Inflammatory macrophage treated with lipopolysaccharide for 4 hours (primary cell): ENCODE measurements around the gene PRTFDC1.
"Not testable (repeated sequence)": the region's sequence is repeated elsewhere in the genome, so short reads cannot be mapped to it uniquely, and the experiment has no call there.

Source experiments
- DNase-seq: peaks from one replicate; pipeline ENCODE4 v3.0.0-alpha.2; 2020

Gene PRTFDC1

DNA sequence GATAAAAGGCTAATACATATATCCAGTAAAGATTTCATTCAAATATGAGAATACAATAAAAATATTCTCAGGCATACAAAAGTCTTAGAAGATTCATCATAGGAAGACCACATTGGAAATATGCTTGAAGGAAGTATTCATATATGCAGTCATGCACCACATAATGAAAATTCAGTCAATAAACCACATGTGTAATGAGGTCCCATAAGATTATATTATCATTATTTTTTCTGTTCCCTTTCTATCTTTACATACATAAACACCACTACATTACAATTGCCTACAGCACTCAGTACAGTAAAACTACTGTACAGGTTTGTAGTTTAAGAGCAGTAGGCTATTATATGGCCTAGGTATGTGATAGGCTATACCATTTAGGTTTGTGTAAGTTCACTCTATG is 111.6 kb downstream of the PRTFDC1 start:
- no peak for DNase-seq

- DNase-seq = not testable (repeated sequence)
Observed at GRCh38 chr10:24837781-24838180, 114.6 kb downstream of the PRTFDC1 start.

- no peak for DNase-seq
Observed at GRCh38 chr10:24834869-24835268, 117.5 kb downstream of the PRTFDC1 start.

GRCh38 chr10:24826009-24826408 is 126.4 kb downstream of the PRTFDC1 start:
- peak; percentile 4 for DNase-seq

DNA sequence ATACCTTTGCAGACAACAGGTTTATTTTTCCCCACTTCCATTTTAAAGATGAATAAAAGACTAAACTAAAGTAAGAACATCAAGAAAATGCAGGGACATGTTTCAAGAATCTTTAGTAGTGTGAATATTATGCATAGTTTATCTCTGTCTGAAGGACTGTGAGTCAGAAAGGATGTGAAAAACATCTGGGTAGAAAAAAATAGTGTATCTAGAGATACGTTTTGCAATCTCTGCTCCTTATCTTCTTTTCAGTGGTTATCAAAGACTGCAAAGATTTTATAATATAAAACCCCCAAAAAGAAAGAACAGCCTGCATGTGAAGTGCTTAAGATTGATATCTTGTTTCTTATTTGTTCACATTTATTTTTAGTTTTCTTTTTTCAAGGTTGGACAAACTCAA is 126.9 kb downstream of the PRTFDC1 start:
- DNase-seq = no peak

DNA sequence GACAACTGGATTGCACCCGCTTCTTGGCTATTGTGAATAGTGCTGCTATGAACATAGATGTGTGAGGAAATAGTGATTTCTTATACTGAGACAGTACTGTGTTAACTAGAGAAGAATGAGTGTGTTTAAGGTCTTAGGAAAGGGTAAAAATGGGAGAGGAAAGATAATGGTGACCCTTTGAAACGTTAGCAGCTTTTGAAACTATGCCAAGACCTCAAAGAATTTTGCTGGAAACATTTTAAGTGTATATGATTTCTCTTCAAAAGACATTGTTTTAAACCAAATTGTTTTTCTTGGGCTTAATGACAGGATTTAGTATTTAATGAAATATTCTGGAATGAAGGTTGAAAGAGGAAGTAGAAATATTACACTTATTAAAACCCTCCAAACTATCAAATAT is 127.9 kb downstream of the PRTFDC1 start:
- no peak for DNase-seq

DNA sequence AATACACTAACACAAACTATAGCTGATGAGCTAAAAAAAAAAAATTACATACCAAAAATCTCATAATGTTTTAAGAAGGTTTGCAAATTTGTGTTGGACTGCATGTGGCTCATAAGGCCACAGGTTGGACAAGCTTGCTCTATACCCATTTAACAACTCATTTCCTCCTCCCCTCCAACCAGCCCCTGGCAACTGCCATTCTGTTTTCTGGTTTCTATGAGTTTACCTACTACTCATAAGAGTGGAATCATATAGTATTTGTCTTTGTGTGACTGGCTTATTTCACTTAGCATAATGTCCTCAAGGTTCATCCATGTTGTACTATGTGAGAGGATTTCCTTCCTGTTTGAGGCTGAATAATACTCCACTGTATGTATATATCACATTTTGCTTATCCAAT is 128.3 kb downstream of the PRTFDC1 start:
- no peak for DNase-seq

DNA sequence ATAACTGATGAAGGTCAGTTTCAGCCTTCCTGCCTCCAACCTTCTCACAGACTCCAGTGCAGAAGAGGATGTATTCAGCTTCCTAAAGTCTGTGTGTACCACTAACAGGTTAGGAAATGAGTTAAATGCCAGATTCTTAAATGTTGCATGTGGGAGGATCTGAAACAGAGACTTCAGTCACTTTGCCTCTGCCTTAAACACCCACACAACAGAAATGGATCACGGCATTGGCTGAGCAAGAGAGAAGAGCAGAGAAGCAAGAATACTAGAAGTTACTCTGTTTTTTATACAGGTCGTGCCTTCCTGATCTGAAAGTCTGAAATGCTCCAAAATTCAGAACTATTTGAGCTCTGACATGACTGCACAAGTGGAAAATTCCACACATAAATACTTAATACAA is 129.8 kb downstream of the PRTFDC1 start:
- DNase-seq = peak; percentile 49

GRCh38 chr10:24821986-24822385 is 130.4 kb downstream of the PRTFDC1 start:
- DNase-seq = peak; percentile 28

DNA sequence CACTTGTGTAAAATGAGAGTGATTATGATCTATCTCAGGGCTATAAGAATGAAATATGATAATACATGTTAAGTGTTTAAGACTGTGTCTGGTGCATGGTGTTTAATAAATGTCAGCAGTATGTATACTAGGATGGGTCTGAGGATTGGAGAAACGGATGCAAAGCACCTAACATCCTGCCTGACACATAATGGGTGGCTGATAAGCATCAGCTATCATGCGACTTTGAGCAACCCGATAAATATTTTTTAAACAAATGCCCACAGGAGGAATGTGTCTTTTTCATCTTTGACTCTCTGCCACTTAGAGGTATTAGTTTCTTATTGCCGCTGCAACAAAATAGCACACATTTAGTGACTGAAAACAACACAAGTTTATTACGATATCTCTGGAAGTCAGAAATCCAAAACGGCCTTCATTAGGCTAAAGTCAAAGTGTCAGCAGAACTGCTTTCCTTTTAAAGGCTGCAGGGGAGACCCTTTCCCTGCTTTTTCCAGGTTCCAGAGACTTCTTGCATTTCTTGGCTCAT is 135.5 kb downstream of the PRTFDC1 start:
- DNase-seq = no peak

DNA sequence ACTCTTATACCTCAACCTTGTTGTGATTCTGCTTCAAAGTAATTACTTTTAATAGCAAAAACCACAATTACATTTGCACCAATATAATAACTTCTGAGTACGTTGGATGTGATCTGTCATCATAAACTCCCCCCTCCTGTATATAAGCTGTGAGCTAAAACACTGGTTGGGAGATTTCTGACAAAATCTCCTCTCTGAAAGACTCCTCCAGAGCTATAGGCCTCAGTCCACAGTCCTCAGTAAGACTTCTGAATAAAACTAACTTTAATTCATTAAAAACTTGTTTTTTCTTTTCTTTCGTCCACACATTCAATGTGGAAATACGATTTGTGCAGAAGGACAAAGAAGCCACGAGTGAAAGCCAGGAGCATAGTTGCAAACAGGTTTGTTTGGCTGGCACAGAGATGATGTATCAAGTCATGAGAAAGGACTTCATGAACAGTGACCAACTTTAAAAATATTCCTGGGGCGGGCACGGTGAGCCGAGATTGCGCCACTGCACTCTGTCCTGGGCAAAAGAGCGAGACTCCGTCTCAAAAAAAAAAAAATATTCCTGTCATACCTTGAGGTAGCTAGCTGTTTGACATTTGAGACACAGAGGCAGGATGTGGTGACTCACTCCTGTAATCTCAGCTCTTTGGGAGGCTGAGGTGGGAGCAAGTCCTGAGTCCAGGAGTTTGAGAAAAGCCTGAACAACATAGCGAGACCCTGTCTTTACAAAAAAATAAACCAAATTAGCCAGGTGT is 137.7 kb downstream of the PRTFDC1 start:
- DNase-seq = no peak

- no peak for DNase-seq
Observed at GRCh38 chr10:24813856-24814255, 138.6 kb downstream of the PRTFDC1 start.

- no peak for DNase-seq
Observed at GRCh38 chr10:24806262-24806661, 146.1 kb downstream of the PRTFDC1 start.

DNA sequence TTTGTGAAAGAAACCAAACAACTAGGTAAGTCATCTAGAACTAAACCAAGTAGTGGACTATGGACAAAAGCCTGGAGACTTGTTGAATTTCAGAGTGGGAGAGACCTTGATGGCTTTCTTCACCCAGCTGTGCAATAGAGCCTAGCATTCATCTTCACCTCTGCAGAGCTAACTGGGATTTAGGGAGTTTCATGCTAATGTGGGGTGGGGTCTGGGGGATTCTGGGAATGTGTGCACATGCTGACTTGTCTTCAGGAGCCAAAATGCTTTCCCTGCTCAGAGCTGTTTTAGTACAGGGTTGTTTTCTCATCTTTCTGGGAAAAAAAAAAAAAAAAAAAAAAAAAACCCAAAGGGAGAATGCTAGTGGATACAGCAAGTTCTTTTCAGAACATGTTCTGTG is 147.4 kb downstream of the PRTFDC1 start:
- DNase-seq = no peak

DNA sequence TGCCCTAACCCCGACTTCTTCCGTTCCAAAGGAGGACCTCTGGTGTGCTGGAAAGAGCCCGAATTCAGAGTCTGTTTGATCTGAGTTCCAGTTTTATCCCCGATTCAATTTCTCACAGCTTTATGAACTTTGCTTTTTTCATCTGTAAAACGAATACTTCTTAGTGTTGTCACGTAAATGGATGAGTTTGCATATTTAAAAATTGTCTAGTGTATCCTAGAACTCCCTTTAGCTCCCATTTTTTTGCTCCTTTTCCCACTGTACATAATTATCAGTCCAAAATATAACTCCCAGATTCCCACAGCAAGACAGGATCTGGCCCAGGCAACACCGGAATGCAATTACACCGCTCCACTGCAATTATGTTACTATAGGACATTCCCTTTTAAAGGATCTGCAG is 148.0 kb downstream of the PRTFDC1 start:
- no peak for DNase-seq

GRCh38 chr10:24802378-24802777 is 150.0 kb downstream of the PRTFDC1 start:
- no peak for DNase-seq

- no peak for DNase-seq
Observed at GRCh38 chr10:24800861-24801260, 151.5 kb downstream of the PRTFDC1 start.
